Mucosa of descending colon (tissue), 3 donors: ENCODE measurements around the gene FIG4. TPM values are rescaled to one million over a fixed set of nuclear protein-coding genes. Genes with fewer than 3 reads are reported as not detected.

Source experiments
- ATAC-seq: fragments of 200-7000 bp; cut with Tn5 transposase; one replicate; pipeline ENCODE4 v1.9.1; 2020; ENCODE audit warnings: mild to moderate bottlenecking, moderate library complexity
- DNase-seq, 3 donors: peaks; one replicate each; pipeline ENCODE4 v3.0.0-alpha.2; 2020
- H3K36me3 ChIP-seq: fragments of 200-600 bp; one replicate; pipeline ENCODE4 v1.8.0; 2021; ENCODE audit warnings: low read depth, mild to moderate bottlenecking
- H3K4me1 ChIP-seq: fragments of 200-600 bp; one replicate; pipeline ENCODE4 v1.8.0; 2021; ENCODE audit warnings: low read depth, mild to moderate bottlenecking
- H3K4me3 ChIP-seq: fragments of 200-600 bp; one replicate; pipeline ENCODE4 v1.8.0; 2021; ENCODE audit warnings: mild to moderate bottlenecking
- H3K9me3 ChIP-seq: fragments of 200-600 bp; one replicate; pipeline ENCODE4 v1.8.0; 2021; ENCODE audit warnings: mild to moderate bottlenecking
- intact Hi-C, 2 donors: fragments of 100-400 bp; cut with DNase I in 1 of 2; cut with micrococcal nuclease in 1 of 2; formaldehyde crosslinking; loops; one replicate each; pipeline versions ENCODE4 v1.11.0 to v1.11.1; 2022; cut with DNase I, micrococcal nuclease
- total RNA-seq, 3 donors: library from RNA; stranded (reverse); fragmentation: NEBNext Ultra II Directional in 2 of 3; extraction: Animal tissue kit (Norgen Biotek cat#: 25700) in 2 of 3; gene quantifications; one replicate each; pipeline versions ENCODE4 v1.2.1 to v1.2.4, GENCODE V29; 2021 to 2023
- TF ChIP-seq, protein P1 (sequence below): fragments of 200-600 bp; IDR thresholded peaks from one replicate; pipeline ENCODE4 v1.8.0; 2022; ENCODE audit warnings: antibody characterized with exemption, mild to moderate bottlenecking
- donor health status: DM: no; HTN: no; CAD: no; lungs with moderate emphysema.
- donor health status: DM: no; HTN: no; CAD: no.
- donor health status: DM: no; HTN: yes; CAD: no.

FIG4 gene
- total RNA-seq, 3 donors from 2014 or later, result 14.9 to 18.6 (median 15.9) TPM

DNA sequence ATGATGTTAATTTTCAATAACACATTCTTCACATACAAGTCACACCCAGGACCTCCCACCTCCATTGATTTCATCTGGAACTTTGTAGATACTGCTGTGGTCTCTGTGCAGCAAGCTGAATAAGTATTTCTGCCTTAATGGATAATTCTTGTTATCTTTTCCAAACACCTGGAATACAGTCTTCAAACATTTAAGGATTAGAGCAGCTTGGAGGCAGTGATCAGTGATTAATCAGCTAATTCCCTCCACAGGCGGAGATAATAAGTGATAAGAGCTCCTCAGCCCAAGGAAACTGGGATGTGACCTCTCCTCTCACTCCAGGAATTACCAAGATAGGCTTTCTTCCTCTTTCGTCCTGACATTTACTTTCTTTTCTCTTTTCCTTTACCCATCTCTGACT is 110.7 kb downstream of the FIG4 start:
- TF ChIP-seq, protein P1, sequence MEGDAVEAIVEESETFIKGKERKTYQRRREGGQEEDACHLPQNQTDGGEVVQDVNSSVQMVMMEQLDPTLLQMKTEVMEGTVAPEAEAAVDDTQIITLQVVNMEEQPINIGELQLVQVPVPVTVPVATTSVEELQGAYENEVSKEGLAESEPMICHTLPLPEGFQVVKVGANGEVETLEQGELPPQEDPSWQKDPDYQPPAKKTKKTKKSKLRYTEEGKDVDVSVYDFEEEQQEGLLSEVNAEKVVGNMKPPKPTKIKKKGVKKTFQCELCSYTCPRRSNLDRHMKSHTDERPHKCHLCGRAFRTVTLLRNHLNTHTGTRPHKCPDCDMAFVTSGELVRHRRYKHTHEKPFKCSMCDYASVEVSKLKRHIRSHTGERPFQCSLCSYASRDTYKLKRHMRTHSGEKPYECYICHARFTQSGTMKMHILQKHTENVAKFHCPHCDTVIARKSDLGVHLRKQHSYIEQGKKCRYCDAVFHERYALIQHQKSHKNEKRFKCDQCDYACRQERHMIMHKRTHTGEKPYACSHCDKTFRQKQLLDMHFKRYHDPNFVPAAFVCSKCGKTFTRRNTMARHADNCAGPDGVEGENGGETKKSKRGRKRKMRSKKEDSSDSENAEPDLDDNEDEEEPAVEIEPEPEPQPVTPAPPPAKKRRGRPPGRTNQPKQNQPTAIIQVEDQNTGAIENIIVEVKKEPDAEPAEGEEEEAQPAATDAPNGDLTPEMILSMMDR, result no peak
- no peak overlapping the region for H3K4me3 ChIP-seq
- ATAC-seq (no peak), DNase-seq (no peak)
- intact Hi-C loops, result no loop called here
- H3K36me3 ChIP-seq, result no peaks in the 10 kb centered on the region
- no peaks in the 10 kb centered on the region for H3K9me3 ChIP-seq
- H3K4me1 ChIP-seq, result no peaks in the 10 kb centered on the region

DNA sequence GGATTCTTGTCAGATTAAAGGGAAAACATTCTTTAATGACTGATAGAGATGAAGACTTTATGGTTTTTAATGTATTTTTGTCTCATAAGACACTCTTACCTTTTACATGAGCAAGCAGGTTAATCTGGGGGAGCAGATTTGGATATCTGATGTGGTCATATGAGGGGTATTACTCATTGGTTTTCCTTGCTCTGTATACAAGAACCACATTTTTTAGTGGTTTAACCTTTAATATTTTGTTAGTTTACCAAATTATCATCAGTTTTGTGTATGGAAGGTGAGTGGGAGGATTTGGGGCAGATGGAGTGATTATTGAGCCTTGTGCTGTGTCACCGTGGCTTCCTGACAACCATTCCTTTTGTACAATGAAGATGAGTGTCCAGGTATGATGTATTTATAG is 112.9 kb downstream of the FIG4 start:
- H3K4me3 ChIP-seq, result no peak overlapping the region
- intact Hi-C loops, result no loop called here
- H3K9me3 ChIP-seq, result no peaks in the 10 kb centered on the region
- no peaks in the 10 kb centered on the region for H3K4me1 ChIP-seq
- DNase-seq (no peak), ATAC-seq (no peak)
- TF ChIP-seq, protein P1, result no peak
- no peaks in the 10 kb centered on the region for H3K36me3 ChIP-seq

DNA sequence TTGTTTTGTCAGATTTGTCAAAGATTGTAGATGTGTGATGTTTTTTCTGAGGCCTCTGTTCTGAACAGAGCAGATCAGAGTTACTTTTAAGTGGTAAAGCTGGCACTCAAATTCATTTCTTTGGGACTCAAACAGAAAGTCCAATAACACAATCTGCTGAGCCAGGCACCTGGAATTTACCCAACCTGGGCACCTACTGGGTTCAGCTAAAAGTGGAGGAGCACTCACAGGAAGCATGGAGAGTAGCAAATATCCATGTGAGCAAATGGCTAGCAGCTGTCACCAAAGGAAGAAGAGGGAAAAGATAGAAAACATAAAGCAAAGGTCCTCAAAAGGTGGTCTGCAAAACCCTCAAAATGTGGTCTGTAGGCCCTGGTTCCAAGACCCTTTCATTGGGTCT is 116.8 kb downstream of the FIG4 start:
- H3K9me3 ChIP-seq, result no peaks in the 10 kb centered on the region
- no peaks in the 10 kb centered on the region for H3K4me1 ChIP-seq
- TF ChIP-seq, protein P1, result no peak
- intact Hi-C loops, result no loop called here
- ATAC-seq (no peak), DNase-seq (no peak)
- H3K36me3 ChIP-seq, result no peaks in the 10 kb centered on the region
- no peak overlapping the region for H3K4me3 ChIP-seq

DNA sequence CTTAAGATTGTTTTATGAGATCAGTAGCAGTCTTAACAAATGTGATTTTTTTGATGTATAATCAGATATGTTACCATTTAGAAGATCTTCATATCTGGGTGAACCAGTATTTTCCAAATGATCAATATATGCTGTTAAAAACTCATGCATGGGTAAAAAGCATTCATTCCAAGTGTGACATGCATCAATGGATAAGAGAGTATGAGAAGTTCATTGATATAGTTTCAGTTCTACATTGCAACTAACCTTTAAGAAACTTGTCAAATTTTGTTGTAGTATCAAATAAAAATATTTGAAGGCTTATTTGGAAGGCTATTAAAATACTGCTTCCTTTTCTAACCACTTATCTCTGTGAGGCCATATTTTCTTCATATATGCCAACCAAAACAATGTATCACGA is 117.7 kb downstream of the FIG4 start:
- DNase-seq (no peak), ATAC-seq (no peak)
- TF ChIP-seq, protein P1, result no peak
- no peaks in the 10 kb centered on the region for H3K36me3 ChIP-seq
- H3K4me1 ChIP-seq, result no peaks in the 10 kb centered on the region
- intact Hi-C loops, result no loop called here
- no peaks in the 10 kb centered on the region for H3K9me3 ChIP-seq
- H3K4me3 ChIP-seq, result no peak overlapping the region

DNA sequence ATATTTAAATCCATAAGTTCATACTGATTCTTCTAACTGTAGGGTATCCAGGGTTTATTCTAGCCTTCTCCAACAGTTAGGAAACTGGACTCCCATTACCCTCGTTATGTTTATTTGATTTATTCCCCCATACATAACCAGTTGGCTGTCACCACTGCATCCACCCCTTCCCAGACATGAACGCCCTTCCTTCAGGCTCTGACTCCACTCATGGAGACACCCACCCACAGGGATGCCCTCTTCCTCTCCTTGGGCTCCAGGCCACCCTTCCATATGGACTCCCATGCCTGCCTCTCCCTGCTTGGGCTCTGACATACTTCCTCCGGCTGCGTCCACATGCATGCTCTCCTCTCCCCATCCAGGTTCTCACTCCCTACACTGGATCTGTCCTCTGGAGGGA is 124.0 kb downstream of the FIG4 start:
- Histone ChIP-seq H3K4me3 (no peak overlapping the region), H3K36me3 (no peaks in the 10 kb centered on the region), H3K9me3 (no peaks in the 10 kb centered on the region), H3K4me1 (no peaks in the 10 kb centered on the region)
- intact Hi-C loops, result no loop called here
- ATAC-seq, result no peak
- no peak for DNase-seq
- TF ChIP-seq, protein P1, result no peak
